GM12878 (cell line): ENCODE results near the gene STK33. TPM values are rescaled to one million over a fixed set of nuclear protein-coding genes. Genes with fewer than 3 reads are reported as not detected.

Source experiments
- ATAC-seq: fragments of 200-7000 bp; cut with Tn5 transposase; 3 replicates; pipeline ENCODE4 v1.9.1; 2020; ENCODE audit warnings: mild to moderate bottlenecking, moderate library complexity
- BruUV-seq: library from RNA; stranded (reverse); fragments of 400-500 nt; replicated peaks from 2 replicates; lab custom pipeline; 2021; lab: Mats Ljungman, UMichigan
- CTCF ChIA-PET: fragments of 300-600 bp; sonication (Branson Sonifier 250); formaldehyde crosslinking; extraction: SDS; loops from one replicate; lab custom pipeline; 2021; ENCODE audit warnings: inconsistent platforms; lab: Yijun Ruan, JAX
- POLR2A ChIA-PET: fragments of 350-600 bp; formaldehyde crosslinking; extraction: SDS; loops from one replicate; lab custom pipeline; 2021; ENCODE audit warnings: inconsistent platforms; lab: Charles Lee
- RAD21 ChIA-PET: fragments of 300-600 bp; sonication (Branson Sonifier 250); formaldehyde crosslinking; loops from one replicate; lab custom pipeline; 2023; ENCODE audit warnings: antibody characterized with exemption; ENCODE audit not compliant: unreplicated experiment; lab: Charles Lee
- SMC1A ChIA-PET: fragments of 300-600 bp; sonication (Branson Sonifier 250); formaldehyde crosslinking; loops from one replicate; lab custom pipeline; 2023; ENCODE audit not compliant: unreplicated experiment, uncharacterized antibody; lab: Charles Lee
- DNase-seq: peaks from one replicate; pipeline ENCODE4 v3.0.0-alpha.2; 2011; ENCODE audit warnings: low read depth, low spot score
- FAIRE-seq: peaks from 3 replicates; lab custom pipeline; 2011; peaks lifted over from hg19 to GRCh38; lab: Jason Lieb, UNC
- H2AFZ ChIP-seq: 2 replicates; pipeline ENCODE4 v1.6.0; 2011; ENCODE audit warnings: low read depth, low read length, control low read depth; ENCODE audit not compliant: control insufficient read depth
- H3K27ac ChIP-seq: 2 replicates; pipeline ENCODE4 v1.5.1; 2011; ENCODE audit warnings: control low read depth; ENCODE audit not compliant: control insufficient read depth, insufficient read depth
- H3K27me3 ChIP-seq, 2 experiments: replicated peaks in 1 of 2; 2 replicates each; pipeline versions ENCODE4 v1.6.0 to v1.6.1; 2011; ENCODE audit warnings: low read length in 1 of 2; ENCODE audit not compliant: control insufficient read depth in 2 of 2, insufficient read depth in 2 of 2
- H3K36me3 ChIP-seq, 2 experiments: 2 replicates each; pipeline ENCODE4 v1.5.1; 2011; ENCODE audit warnings: low read length in 1 of 2; ENCODE audit not compliant: control insufficient read depth in 2 of 2, insufficient read depth in 2 of 2
- H3K4me1 ChIP-seq: 2 replicates; pipeline ENCODE4 v1.6.1; 2011; ENCODE audit warnings: mild to moderate bottlenecking, low read length, moderate library complexity, mixed read lengths; ENCODE audit not compliant: control insufficient read depth, insufficient read depth
- H3K4me2 ChIP-seq: 2 replicates; pipeline ENCODE4 v1.6.0; 2011; ENCODE audit warnings: control low read depth; ENCODE audit not compliant: control insufficient read depth, insufficient read depth
- H3K4me3 ChIP-seq: fragments of 200-600 bp; sonication (generic); 2 replicates; pipeline ENCODE4 v1.5.1; 2016
- H3K79me2 ChIP-seq: 2 replicates; pipeline ENCODE4 v1.6.0; 2011; ENCODE audit warnings: low read length; ENCODE audit not compliant: control insufficient read depth, insufficient read depth
- H3K9ac ChIP-seq: 2 replicates; pipeline ENCODE4 v1.8.0; 2011; ENCODE audit warnings: low read length, control low read depth, mixed read lengths; ENCODE audit not compliant: control insufficient read depth, insufficient read depth
- H3K9me3 ChIP-seq: replicated peaks from 3 replicates; pipeline ENCODE4 v1.5.1; 2011; ENCODE audit warnings: mild to moderate bottlenecking, low read length; ENCODE audit not compliant: control insufficient read depth, insufficient read depth
- H4K20me1 ChIP-seq: 2 replicates; pipeline ENCODE4 v1.6.0; 2011; ENCODE audit not compliant: control insufficient read depth, insufficient read depth
- MEF2A ChIP-seq: IDR thresholded peaks from 2 replicates; pipeline ENCODE4 v1.6.1; 2011; ENCODE audit warnings: low read depth, mild to moderate bottlenecking, low read length, moderate library complexity; ENCODE audit not compliant: insufficient read depth
- MXI1 ChIP-seq: fragments of 150-350 bp; IDR thresholded peaks from 2 replicates; pipeline ENCODE4 v1.6.1; 2011; ENCODE audit warnings: low read depth, mild to moderate bottlenecking, inconsistent platforms, low read length, improper control_type of control experiment
- PAX8 ChIP-seq: fragments of 450-650 bp; IDR thresholded peaks from 2 replicates; pipeline ENCODE4 v1.6.1; 2017; ENCODE audit warnings: mild to moderate bottlenecking, moderate library complexity
- RAD51 ChIP-seq: fragments of 450-650 bp; IDR thresholded peaks from 2 replicates; pipeline ENCODE4 v1.6.1; 2016; ENCODE audit warnings: moderate library complexity, mild to moderate bottlenecking, inconsistent platforms
- RCOR1 ChIP-seq: conservative IDR thresholded peaks from 2 replicates; pipeline ENCODE4 v1.6.1; 2012; ENCODE audit warnings: low read depth, low read length, improper control_type of control experiment
- SMAD1 ChIP-seq: fragments of 450-650 bp; IDR thresholded peaks from 2 replicates; pipeline ENCODE4 v1.6.1; 2018; ENCODE audit warnings: mild to moderate bottlenecking, low read depth; ENCODE audit not compliant: partially characterized antibody
- SMARCA5 ChIP-seq: fragments of 450-650 bp; IDR thresholded peaks from 2 replicates; pipeline ENCODE4 v1.6.1; 2017; ENCODE audit warnings: mild to moderate bottlenecking
- ZZZ3 ChIP-seq: IDR thresholded peaks from 2 replicates; pipeline ENCODE4 v1.6.1; 2011; ENCODE audit warnings: low read depth; ENCODE audit not compliant: control insufficient read depth, insufficient read length
- WGBS: methylation state at CpG from one replicate; pipeline ENCODE4 v1.1.6; 2016; ENCODE audit warnings: low lambda C conversion rate; ENCODE audit not compliant: insufficient replicate concordance, insufficient coverage; ENCODE audit errors: missing lambda C conversion rate; 5-methylcytosine and 5-hydroxymethylcytosine counted together
- in situ Hi-C: fragments of 300-500 bp; cut with MboI; formaldehyde crosslinking; loops from 9 replicates; pipeline ENCODE4 v1.14.3; 2018; ENCODE audit warnings: mixed read lengths
- intact Hi-C: fragments of 100-400 bp; cut with micrococcal nuclease; formaldehyde crosslinking; loops from one replicate; pipeline ENCODE4 v1.14.2; 2022; ENCODE audit not compliant: unreplicated experiment
- polyA plus RNA-seq, 11 experiments: library from polyadenylated mRNA; depleted of rRNA in 4 of 11; unstranded in 6 of 11; stranded (reverse) in 5 of 11; fragments of >200 nt; fragmentation: Nextera tagmentation in 4 of 11; fragmentation: Illumina TruSeq in 1 of 11; extraction: Ambion mirVana in 4 of 11; extraction: Trizol in 1 of 11; gene quantifications; 1 replicate in 1 of 11; 2 replicates in 10 of 11; pipeline versions ENCODE4 v1.2.1 to v1.2.3, GENCODE V29; 2011 to 2016; ENCODE audit warnings: inconsistent platforms in 2 of 11, missing spikeins in 2 of 11, low read depth in 1 of 11
- total RNA-seq, 4 experiments: library from RNA; depleted of rRNA in 3 of 4; stranded (reverse); fragments of >200 nt in 3 of 4; fragmentation: Illumina TruSeq in 1 of 4; extraction: Trizol in 1 of 4; gene quantifications; 2 replicates each; pipeline versions ENCODE4 v1.2.1 to v1.2.3, GENCODE V29; 2013 to 2021
- TF ChIP-seq, protein P1 (sequence below): fragments of 450-650 bp; IDR thresholded peaks from 2 replicates; pipeline ENCODE4 v1.6.1; 2017; ENCODE audit warnings: mild to moderate bottlenecking, moderate library complexity
- TF ChIP-seq, protein P2 (sequence below): IDR thresholded peaks from 2 replicates; pipeline ENCODE4 v1.6.1; 2012; ENCODE audit warnings: mild to moderate bottlenecking, low read depth, low read length
- TF ChIP-seq, protein P3 (sequence below): fragments of 450-650 bp; IDR thresholded peaks from 2 replicates; pipeline ENCODE4 v1.6.1; 2018; ENCODE audit warnings: borderline replicate concordance, mild to moderate bottlenecking; ENCODE audit not compliant: partially characterized antibody

The STK33 gene
- total and polyA plus RNA-seq, 10 of the 15 experiments (the other 5 are each of a cell fraction or from before 2014, with no cell fraction given) = 5.2 to 27.3 (median 18.3) TPM

DNA sequence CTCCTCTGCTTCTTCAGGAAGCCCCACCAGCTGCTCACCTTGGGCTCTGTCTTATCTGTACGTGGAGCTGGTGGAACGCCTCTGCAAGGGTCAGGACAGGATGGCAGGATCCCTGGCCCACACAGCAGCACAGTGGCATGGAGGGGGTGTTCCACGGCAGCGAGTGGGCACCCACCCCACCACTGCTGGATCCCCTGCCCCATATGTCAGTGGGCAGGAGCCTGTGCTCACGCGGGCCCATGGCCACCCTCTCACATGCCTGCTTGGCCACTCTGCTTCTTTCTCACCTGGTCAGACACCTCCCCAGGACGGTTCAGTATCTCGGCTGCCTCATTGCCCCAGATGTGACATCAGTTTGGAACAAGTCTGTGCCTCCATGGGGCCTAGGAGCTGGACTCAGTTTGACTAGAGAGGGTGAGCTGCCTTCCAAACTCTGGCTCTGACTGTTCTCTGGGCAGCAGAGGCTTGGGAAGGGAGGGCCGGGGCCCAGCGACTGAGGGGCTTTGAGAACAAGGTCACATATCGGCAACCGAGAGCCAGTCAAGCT lies 232.3 kb downstream of the STK33 start:
- Histone ChIP-seq H3K36me3 (no peaks in the 10 kb centered on the region), H3K4me2 (no peak overlapping the region), H3K27ac (no peak overlapping the region), H4K20me1 (no peaks in the 10 kb centered on the region), H3K27me3 (no peaks in the 10 kb centered on the region), H3K4me3 (no peak overlapping the region), H3K4me1 (no peaks in the 10 kb centered on the region), H2AFZ (no peak overlapping the region), H3K9ac (no peak overlapping the region), H3K79me2 (no peaks in the 10 kb centered on the region), H3K9me3 (no peaks in the 10 kb centered on the region)
- ATAC-seq = no peak
- 73% methylated on average over 12 of the region's 12 CpGs for WGBS
- TF ChIP-seq PAX8 = no peak
- TF ChIP-seq, protein P1, sequence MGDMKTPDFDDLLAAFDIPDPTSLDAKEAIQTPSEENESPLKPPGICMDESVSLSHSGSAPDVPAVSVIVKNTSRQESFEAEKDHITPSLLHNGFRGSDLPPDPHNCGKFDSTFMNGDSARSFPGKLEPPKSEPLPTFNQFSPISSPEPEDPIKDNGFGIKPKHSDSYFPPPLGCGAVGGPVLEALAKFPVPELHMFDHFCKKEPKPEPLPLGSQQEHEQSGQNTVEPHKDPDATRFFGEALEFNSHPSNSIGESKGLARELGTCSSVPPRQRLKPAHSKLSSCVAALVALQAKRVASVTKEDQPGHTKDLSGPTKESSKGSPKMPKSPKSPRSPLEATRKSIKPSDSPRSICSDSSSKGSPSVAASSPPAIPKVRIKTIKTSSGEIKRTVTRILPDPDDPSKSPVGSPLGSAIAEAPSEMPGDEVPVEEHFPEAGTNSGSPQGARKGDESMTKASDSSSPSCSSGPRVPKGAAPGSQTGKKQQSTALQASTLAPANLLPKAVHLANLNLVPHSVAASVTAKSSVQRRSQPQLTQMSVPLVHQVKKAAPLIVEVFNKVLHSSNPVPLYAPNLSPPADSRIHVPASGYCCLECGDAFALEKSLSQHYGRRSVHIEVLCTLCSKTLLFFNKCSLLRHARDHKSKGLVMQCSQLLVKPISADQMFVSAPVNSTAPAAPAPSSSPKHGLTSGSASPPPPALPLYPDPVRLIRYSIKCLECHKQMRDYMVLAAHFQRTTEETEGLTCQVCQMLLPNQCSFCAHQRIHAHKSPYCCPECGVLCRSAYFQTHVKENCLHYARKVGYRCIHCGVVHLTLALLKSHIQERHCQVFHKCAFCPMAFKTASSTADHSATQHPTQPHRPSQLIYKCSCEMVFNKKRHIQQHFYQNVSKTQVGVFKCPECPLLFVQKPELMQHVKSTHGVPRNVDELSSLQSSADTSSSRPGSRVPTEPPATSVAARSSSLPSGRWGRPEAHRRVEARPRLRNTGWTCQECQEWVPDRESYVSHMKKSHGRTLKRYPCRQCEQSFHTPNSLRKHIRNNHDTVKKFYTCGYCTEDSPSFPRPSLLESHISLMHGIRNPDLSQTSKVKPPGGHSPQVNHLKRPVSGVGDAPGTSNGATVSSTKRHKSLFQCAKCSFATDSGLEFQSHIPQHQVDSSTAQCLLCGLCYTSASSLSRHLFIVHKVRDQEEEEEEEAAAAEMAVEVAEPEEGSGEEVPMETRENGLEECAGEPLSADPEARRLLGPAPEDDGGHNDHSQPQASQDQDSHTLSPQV = no peak
- no peak for TF ChIP-seq MXI1
- TF ChIP-seq, protein P2, sequence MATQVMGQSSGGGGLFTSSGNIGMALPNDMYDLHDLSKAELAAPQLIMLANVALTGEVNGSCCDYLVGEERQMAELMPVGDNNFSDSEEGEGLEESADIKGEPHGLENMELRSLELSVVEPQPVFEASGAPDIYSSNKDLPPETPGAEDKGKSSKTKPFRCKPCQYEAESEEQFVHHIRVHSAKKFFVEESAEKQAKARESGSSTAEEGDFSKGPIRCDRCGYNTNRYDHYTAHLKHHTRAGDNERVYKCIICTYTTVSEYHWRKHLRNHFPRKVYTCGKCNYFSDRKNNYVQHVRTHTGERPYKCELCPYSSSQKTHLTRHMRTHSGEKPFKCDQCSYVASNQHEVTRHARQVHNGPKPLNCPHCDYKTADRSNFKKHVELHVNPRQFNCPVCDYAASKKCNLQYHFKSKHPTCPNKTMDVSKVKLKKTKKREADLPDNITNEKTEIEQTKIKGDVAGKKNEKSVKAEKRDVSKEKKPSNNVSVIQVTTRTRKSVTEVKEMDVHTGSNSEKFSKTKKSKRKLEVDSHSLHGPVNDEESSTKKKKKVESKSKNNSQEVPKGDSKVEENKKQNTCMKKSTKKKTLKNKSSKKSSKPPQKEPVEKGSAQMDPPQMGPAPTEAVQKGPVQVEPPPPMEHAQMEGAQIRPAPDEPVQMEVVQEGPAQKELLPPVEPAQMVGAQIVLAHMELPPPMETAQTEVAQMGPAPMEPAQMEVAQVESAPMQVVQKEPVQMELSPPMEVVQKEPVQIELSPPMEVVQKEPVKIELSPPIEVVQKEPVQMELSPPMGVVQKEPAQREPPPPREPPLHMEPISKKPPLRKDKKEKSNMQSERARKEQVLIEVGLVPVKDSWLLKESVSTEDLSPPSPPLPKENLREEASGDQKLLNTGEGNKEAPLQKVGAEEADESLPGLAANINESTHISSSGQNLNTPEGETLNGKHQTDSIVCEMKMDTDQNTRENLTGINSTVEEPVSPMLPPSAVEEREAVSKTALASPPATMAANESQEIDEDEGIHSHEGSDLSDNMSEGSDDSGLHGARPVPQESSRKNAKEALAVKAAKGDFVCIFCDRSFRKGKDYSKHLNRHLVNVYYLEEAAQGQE = no peak
- no peak for TF ChIP-seq SMARCA5
- TF ChIP-seq, protein P3, sequence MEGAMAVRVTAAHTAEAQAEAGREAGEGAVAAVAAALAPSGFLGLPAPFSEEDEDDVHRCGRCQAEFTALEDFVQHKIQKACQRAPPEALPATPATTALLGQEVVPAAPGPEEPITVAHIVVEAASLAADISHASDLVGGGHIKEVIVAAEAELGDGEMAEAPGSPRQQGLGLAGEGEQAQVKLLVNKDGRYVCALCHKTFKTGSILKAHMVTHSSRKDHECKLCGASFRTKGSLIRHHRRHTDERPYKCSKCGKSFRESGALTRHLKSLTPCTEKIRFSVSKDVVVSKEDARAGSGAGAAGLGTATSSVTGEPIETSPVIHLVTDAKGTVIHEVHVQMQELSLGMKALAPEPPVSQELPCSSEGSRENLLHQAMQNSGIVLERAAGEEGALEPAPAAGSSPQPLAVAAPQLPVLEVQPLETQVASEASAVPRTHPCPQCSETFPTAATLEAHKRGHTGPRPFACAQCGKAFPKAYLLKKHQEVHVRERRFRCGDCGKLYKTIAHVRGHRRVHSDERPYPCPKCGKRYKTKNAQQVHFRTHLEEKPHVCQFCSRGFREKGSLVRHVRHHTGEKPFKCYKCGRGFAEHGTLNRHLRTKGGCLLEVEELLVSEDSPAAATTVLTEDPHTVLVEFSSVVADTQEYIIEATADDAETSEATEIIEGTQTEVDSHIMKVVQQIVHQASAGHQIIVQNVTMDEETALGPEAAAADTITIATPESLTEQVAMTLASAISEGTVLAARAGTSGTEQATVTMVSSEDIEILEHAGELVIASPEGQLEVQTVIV = no peak
- no peak for TF ChIP-seq ZZZ3
- TF ChIP-seq RCOR1 = no peak
- TF ChIP-seq RAD51 = no peak
- TF ChIP-seq SMAD1 = no peak
- TF ChIP-seq MEF2A = no peak
- intact Hi-C loops (no loop called here), in situ Hi-C loops (no loop called here)
- SMC1A ChIA-PET = no interaction called here
- FAIRE-seq = no peak
- CTCF ChIA-PET = interaction anchor here (1.2 kb wide), 1 partner anchor 24 kb away, joined by 4 read pairs; no protein-coding TSS in a partner anchor
- BruUV-seq = no TSS peak
- no peak for DNase-seq
- POLR2A ChIA-PET = no interaction called here
- RAD21 ChIA-PET = no interaction called here
